ENCODE results near the gene SRRM2. TPM values are rescaled to one million over a fixed set of nuclear protein-coding genes. Genes with fewer than 3 reads are reported as not detected.
A peak's percentile ranks its signal among the peaks of the same experiment; 100 is the strongest.

The SRRM2 gene
- total RNA-seq, 1 donor from 2014 or later = 409 TPM

GRCh38 chr16:2748757-2749455, 3.5 kb upstream of the SRRM2 start:
- no peak overlapping the region for H3K4me2 ChIP-seq (ENCODE audit: low read length)
- no peak for FAIRE-seq
- H3K4me3 ChIP-seq (ENCODE audit: insufficient read depth, low read depth, low read length) = no peak overlapping the region
- no peak overlapping the region for H3K27ac ChIP-seq (ENCODE audit: low read depth, low read length)
- no peak overlapping the region for H3K4me3 Mint-ChIP-seq (ENCODE audit: unreplicated experiment)
- H3K27ac Mint-ChIP-seq (ENCODE audit: unreplicated experiment) = no peak overlapping the region
- H2AFZ ChIP-seq (ENCODE audit: low read depth, low read length) = no peak overlapping the region
- H3K9me3 Mint-ChIP-seq (ENCODE audit: unreplicated experiment) = no peaks in the 10 kb centered on the region
- peaks cover 5% of the 10 kb centered on the region for H3K4me1 Mint-ChIP-seq (ENCODE audit: low read depth, unreplicated experiment)
- no peak for TF ChIP-seq EZH2 (IDR thresholded peaks at IDR 0.05; ENCODE audit: insufficient read depth, low read length)
- TF ChIP-seq CTCF (IDR thresholded peaks at IDR 0.05; ENCODE audit: insufficient read depth, low read depth, low read length) = no peak
- H3K27me3 ChIP-seq (ENCODE audit: insufficient read depth, low read length) = no peaks in the 10 kb centered on the region
- H3K27me3 Mint-ChIP-seq (ENCODE audit: low read depth, unreplicated experiment) = peaks cover 3% of the 10 kb centered on the region
- H3K9me3 ChIP-seq (ENCODE audit: insufficient read depth, low read depth, low read length) = no peaks in the 10 kb centered on the region
- peaks cover 10% of the 10 kb centered on the region for H4K20me1 ChIP-seq (ENCODE audit: insufficient read depth, low read length)
- no peak for DNase-seq (ENCODE audit: low read depth)
- H3K79me2 ChIP-seq (ENCODE audit: insufficient read depth, low read length) = peaks cover 22% of the 10 kb centered on the region
- no peaks in the 10 kb centered on the region for H3K36me3 ChIP-seq (ENCODE audit: insufficient read depth, low read length)
- peaks cover 8% of the 10 kb centered on the region for H3K4me1 ChIP-seq (ENCODE audit: insufficient read depth, low read length)
- H3K9ac ChIP-seq (ENCODE audit: low read length) = no peak overlapping the region
- peaks cover 5% of the 10 kb centered on the region for H3K36me3 Mint-ChIP-seq (ENCODE audit: low read depth, unreplicated experiment)

- Mint-ChIP-seq H3K4me1 (ENCODE audit: low read depth, unreplicated experiment) (peaks cover 5% of the 10 kb centered on the region), H3K9me3 (ENCODE audit: unreplicated experiment) (no peaks in the 10 kb centered on the region), H3K27me3 (ENCODE audit: low read depth, unreplicated experiment) (no peaks in the 10 kb centered on the region), H3K4me3 (ENCODE audit: unreplicated experiment) (no peak overlapping the region), H3K36me3 (ENCODE audit: low read depth, unreplicated experiment) (peaks cover 5% of the 10 kb centered on the region), H3K27ac (ENCODE audit: unreplicated experiment) (no peak overlapping the region)
- no peak overlapping the region for H3K4me2 ChIP-seq (ENCODE audit: low read length)
- H3K36me3 ChIP-seq (ENCODE audit: insufficient read depth, low read length) = no peaks in the 10 kb centered on the region
- no peak overlapping the region for H2AFZ ChIP-seq (ENCODE audit: low read depth, low read length)
- FAIRE-seq (no peak), DNase-seq (ENCODE audit: low read depth) (no peak)
- H4K20me1 ChIP-seq (ENCODE audit: insufficient read depth, low read length) = peaks cover 16% of the 10 kb centered on the region
- TF ChIP-seq EZH2 (IDR thresholded peaks at IDR 0.05; ENCODE audit: insufficient read depth, low read length) (no peak), CTCF (IDR thresholded peaks at IDR 0.05; ENCODE audit: insufficient read depth, low read depth, low read length) (no peak)
- H3K79me2 ChIP-seq (ENCODE audit: insufficient read depth, low read length) = peaks cover 28% of the 10 kb centered on the region
- no peak overlapping the region for H3K4me3 ChIP-seq (ENCODE audit: insufficient read depth, low read depth, low read length)
- H3K27ac ChIP-seq (ENCODE audit: low read depth, low read length) = no peak overlapping the region
- no peak overlapping the region for H3K9ac ChIP-seq (ENCODE audit: low read length)
- peaks cover 9% of the 10 kb centered on the region for H3K4me1 ChIP-seq (ENCODE audit: insufficient read depth, low read length)
- H3K27me3 ChIP-seq (ENCODE audit: insufficient read depth, low read length) = no peaks in the 10 kb centered on the region
- H3K9me3 ChIP-seq (ENCODE audit: insufficient read depth, low read depth, low read length) = no peaks in the 10 kb centered on the region
Measured at GRCh38 chr16:2749476-2749875, 3.0 kb upstream of the SRRM2 start.

GRCh38 chr16:2749936-2750335, 2.5 kb upstream of the SRRM2 start:
- no peak for DNase-seq (ENCODE audit: low read depth)
- no peak overlapping the region for H3K9ac ChIP-seq (ENCODE audit: low read length)
- H3K4me3 Mint-ChIP-seq (ENCODE audit: unreplicated experiment) = peak overlapping the region; percentile 89
- peaks cover 14% of the 10 kb centered on the region for H3K4me1 ChIP-seq (ENCODE audit: insufficient read depth, low read length)
- no peak overlapping the region for H3K4me2 ChIP-seq (ENCODE audit: low read length)
- peaks cover 20% of the 10 kb centered on the region for H4K20me1 ChIP-seq (ENCODE audit: insufficient read depth, low read length)
- no peaks in the 10 kb centered on the region for H3K27me3 Mint-ChIP-seq (ENCODE audit: low read depth, unreplicated experiment)
- no peak overlapping the region for H3K4me3 ChIP-seq (ENCODE audit: insufficient read depth, low read depth, low read length)
- TF ChIP-seq CTCF (IDR thresholded peaks at IDR 0.05; ENCODE audit: insufficient read depth, low read depth, low read length) (no peak), EZH2 (IDR thresholded peaks at IDR 0.05; ENCODE audit: insufficient read depth, low read length) (no peak)
- H3K27me3 ChIP-seq (ENCODE audit: insufficient read depth, low read length) = no peaks in the 10 kb centered on the region
- H3K36me3 Mint-ChIP-seq (ENCODE audit: low read depth, unreplicated experiment) = peaks cover 6% of the 10 kb centered on the region
- no peaks in the 10 kb centered on the region for H3K36me3 ChIP-seq (ENCODE audit: insufficient read depth, low read length)
- H3K9me3 ChIP-seq (ENCODE audit: insufficient read depth, low read depth, low read length) = no peaks in the 10 kb centered on the region
- FAIRE-seq = no peak
- H2AFZ ChIP-seq (ENCODE audit: low read depth, low read length) = no peak overlapping the region
- peaks cover 6% of the 10 kb centered on the region for H3K4me1 Mint-ChIP-seq (ENCODE audit: low read depth, unreplicated experiment)
- H3K79me2 ChIP-seq (ENCODE audit: insufficient read depth, low read length) = peaks cover 33% of the 10 kb centered on the region
- no peak overlapping the region for H3K27ac ChIP-seq (ENCODE audit: low read depth, low read length)
- no peak overlapping the region for H3K27ac Mint-ChIP-seq (ENCODE audit: unreplicated experiment)
- H3K9me3 Mint-ChIP-seq (ENCODE audit: unreplicated experiment) = no peaks in the 10 kb centered on the region
